Ovary (tissue), 3 donors: ENCODE data around the gene MID1.

Experiments
- CTCF ChIP-seq, 3 donors: fragments of 450-650 bp in 2 of 3; fragments of 200-600 bp in 1 of 3; IDR thresholded peaks; one replicate each; pipeline versions ENCODE4 v1.5.1 to v1.8.0; 2016 to 2022; ENCODE audit warnings: antibody characterized with exemption in 3 of 3, mild to moderate bottlenecking in 1 of 3
- EP300 ChIP-seq: sonication (generic); formaldehyde crosslinking; IDR thresholded peaks from one replicate; pipeline ENCODE4 v1.6.1; 2017; ENCODE audit warnings: antibody characterized with exemption
- POLR2A ChIP-seq: fragments of 450-650 bp; IDR thresholded peaks from one replicate; pipeline ENCODE4 v1.6.1; 2017; ENCODE audit warnings: antibody characterized with exemption, mild to moderate bottlenecking, moderate library complexity
- donor health status: DM: no; HTN: no; CAD: no.

GRCh38 chrX:10526451-10526850 is 93.9 kb downstream of the MID1 start:
- no peak for TF ChIP-seq CTCF (IDR thresholded peaks at IDR 0.05)
- no peak for TF ChIP-seq POLR2A
- TF ChIP-seq EP300, result no peak
